Neural cell (in vitro differentiated cells): Measurements from ENCODE around the gene ORC6. TPM values are rescaled to one million over a fixed set of nuclear protein-coding genes. Genes with fewer than 3 reads are reported as not detected.

Experiments used
- H2AFZ ChIP-seq: fragments of 200-600, 300-800 bp; sonication (generic), shearing (Covaris generic); 2 replicates; pipeline ENCODE4 v1.6.0; 2014; ENCODE audit warnings: low read depth, mild to moderate bottlenecking, antibody characterized with exemption, low read length, moderate library complexity
- H3F3A ChIP-seq: fragments of 200-600 bp; shearing (Covaris generic); 2 replicates; pipeline ENCODE4 v1.6.1; 2016; ENCODE audit warnings: mild to moderate bottlenecking, moderate library complexity, mixed read lengths, antibody characterized with exemption, low read length; ENCODE audit not compliant: insufficient read depth, poor library complexity, severe bottlenecking
- H3K27ac ChIP-seq: fragments of 200-600, 300-800 bp; sonication (generic), shearing (Covaris generic); 2 replicates; pipeline ENCODE4 v1.5.1; 2014; ENCODE audit warnings: mild to moderate bottlenecking, low read length, moderate library complexity
- H3K27me3 ChIP-seq: fragments of 300-800, 200-600 bp; sonication (generic), shearing (Covaris generic); 2 replicates; pipeline ENCODE4 v1.6.0; 2014; ENCODE audit warnings: mild to moderate bottlenecking, low read depth, low read length, moderate library complexity; ENCODE audit not compliant: insufficient read depth
- H3K36me3 ChIP-seq: fragments of 300-800, 200-600 bp; sonication (generic), shearing (Covaris generic); 2 replicates; pipeline ENCODE4 v1.5.1; 2014; ENCODE audit warnings: mild to moderate bottlenecking, antibody characterized with exemption, low read length, moderate library complexity; ENCODE audit not compliant: insufficient read depth
- H3K4me2 ChIP-seq: fragments of 300-800, 200-600 bp; sonication (generic), shearing (Covaris generic); 2 replicates; pipeline ENCODE4 v1.6.0; 2014; ENCODE audit warnings: mild to moderate bottlenecking, low read length
- H3K4me3 ChIP-seq: fragments of 300-800, 200-600 bp; sonication (generic), shearing (Covaris generic); 2 replicates; pipeline ENCODE4 v1.5.1; 2014; ENCODE audit warnings: mild to moderate bottlenecking, low read length, moderate library complexity
- H3K79me2 ChIP-seq: fragments of 200-600 bp; shearing (Covaris generic); replicated peaks from 2 replicates; pipeline ENCODE4 v1.6.0; 2014; ENCODE audit warnings: mild to moderate bottlenecking, low read length, moderate library complexity; ENCODE audit not compliant: insufficient read depth
- H3K9ac ChIP-seq: fragments of 300-800, 200-600 bp; sonication (generic), shearing (Covaris generic); 2 replicates; pipeline ENCODE4 v1.6.1; 2016; ENCODE audit warnings: mild to moderate bottlenecking, low read length, mixed read lengths
- H3K9me2 ChIP-seq: fragments of 200-600 bp; shearing (Covaris generic); 2 replicates; pipeline ENCODE4 v1.6.1; 2016; ENCODE audit warnings: mild to moderate bottlenecking, low read length, mixed read lengths; ENCODE audit not compliant: insufficient read depth
- H3K9me3 ChIP-seq: fragments of 200-600, 300-800 bp; sonication (generic), shearing (Covaris generic); 2 replicates; pipeline ENCODE4 v1.6.1; 2016; ENCODE audit warnings: mild to moderate bottlenecking, mixed run types, low read length, moderate library complexity, mixed read lengths
- H4K20me1 ChIP-seq: fragments of 200-600 bp; shearing (Covaris generic); 2 replicates; pipeline ENCODE4 v1.6.1; 2016; ENCODE audit warnings: mild to moderate bottlenecking, mixed run types; ENCODE audit not compliant: insufficient read depth
- EP300 ChIP-seq: fragments of 450-650 bp; conservative IDR thresholded peaks from 2 replicates; pipeline ENCODE4 v1.6.1; 2014; ENCODE audit warnings: antibody characterized with exemption, mild to moderate bottlenecking, moderate library complexity; ENCODE audit not compliant: poor library complexity, severe bottlenecking
- EZH2 ChIP-seq: fragments of 200-600, 300-800 bp; shearing (Covaris generic), sonication (generic); IDR thresholded peaks from 2 replicates; pipeline ENCODE4 v1.6.1; 2014; ENCODE audit warnings: antibody characterized with exemption, low read length, borderline replicate concordance, mild to moderate bottlenecking; ENCODE audit not compliant: insufficient read depth, poor library complexity, severe bottlenecking
- MXI1 ChIP-seq: fragments of 450-650 bp; conservative IDR thresholded peaks from 2 replicates; pipeline ENCODE4 v1.6.1; 2014; ENCODE audit warnings: antibody characterized with exemption, mild to moderate bottlenecking; ENCODE audit not compliant: poor library complexity, severe bottlenecking
- POLR2AphosphoS5 ChIP-seq: IDR thresholded peaks from 2 replicates; pipeline ENCODE4 v1.6.1; 2012
- RAD21 ChIP-seq: fragments of 450-650 bp; conservative IDR thresholded peaks from 2 replicates; pipeline ENCODE4 v1.6.1; 2014; ENCODE audit warnings: antibody characterized with exemption, mild to moderate bottlenecking, moderate library complexity
- SMC3 ChIP-seq: fragments of 450-650 bp; conservative IDR thresholded peaks from 2 replicates; pipeline ENCODE4 v1.6.1; 2014; ENCODE audit warnings: antibody characterized with exemption, mild to moderate bottlenecking, moderate library complexity; ENCODE audit not compliant: poor library complexity
- TAF1 ChIP-seq: IDR thresholded peaks from 2 replicates; pipeline ENCODE4 v1.6.1; 2012; ENCODE audit warnings: low read depth
- polyA plus RNA-seq: library from polyadenylated mRNA; depleted of rRNA; stranded (reverse); fragments of >200 nt; gene quantifications from 2 replicates; pipeline ENCODE4 v1.2.3, GENCODE V29; 2014
- TF ChIP-seq, protein P1 (sequence below): fragments of 450-650 bp; IDR thresholded peaks from 2 replicates; pipeline ENCODE4 v1.5.1; 2014; ENCODE audit warnings: antibody characterized with exemption, mild to moderate bottlenecking, moderate library complexity; ENCODE audit not compliant: poor library complexity, severe bottlenecking
- TF ChIP-seq, protein P2 (sequence below): IDR thresholded peaks from 2 replicates; pipeline ENCODE4 v1.6.1; 2012; ENCODE audit warnings: borderline replicate concordance

ORC6 gene
- polyA plus RNA-seq, 1 donor from 2014 or later: 26.8 TPM

DNA sequence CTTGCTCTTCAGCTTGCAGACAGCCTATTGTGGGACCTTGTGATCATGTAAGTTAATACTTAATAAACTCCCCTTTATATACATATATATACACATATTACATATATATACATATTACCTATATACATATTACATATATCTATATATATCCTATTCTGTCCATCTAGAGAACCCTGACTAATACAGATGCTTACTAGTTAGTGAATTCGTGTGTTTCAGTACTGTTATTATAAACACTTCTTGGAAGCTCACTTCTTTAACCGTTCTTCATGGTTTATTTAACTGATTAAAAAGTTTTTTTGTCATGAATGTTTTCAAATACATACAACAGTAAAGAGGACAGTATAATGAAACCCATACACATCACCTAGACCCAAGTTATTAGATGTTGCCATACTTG is 12.6 kb downstream of the ORC6 start:
- H3K4me3 ChIP-seq: no peak overlapping the region
- H3K9ac ChIP-seq: no peak overlapping the region
- no peak for TF ChIP-seq RAD21
- no peak for TF ChIP-seq MXI1
- TF ChIP-seq, protein P1, sequence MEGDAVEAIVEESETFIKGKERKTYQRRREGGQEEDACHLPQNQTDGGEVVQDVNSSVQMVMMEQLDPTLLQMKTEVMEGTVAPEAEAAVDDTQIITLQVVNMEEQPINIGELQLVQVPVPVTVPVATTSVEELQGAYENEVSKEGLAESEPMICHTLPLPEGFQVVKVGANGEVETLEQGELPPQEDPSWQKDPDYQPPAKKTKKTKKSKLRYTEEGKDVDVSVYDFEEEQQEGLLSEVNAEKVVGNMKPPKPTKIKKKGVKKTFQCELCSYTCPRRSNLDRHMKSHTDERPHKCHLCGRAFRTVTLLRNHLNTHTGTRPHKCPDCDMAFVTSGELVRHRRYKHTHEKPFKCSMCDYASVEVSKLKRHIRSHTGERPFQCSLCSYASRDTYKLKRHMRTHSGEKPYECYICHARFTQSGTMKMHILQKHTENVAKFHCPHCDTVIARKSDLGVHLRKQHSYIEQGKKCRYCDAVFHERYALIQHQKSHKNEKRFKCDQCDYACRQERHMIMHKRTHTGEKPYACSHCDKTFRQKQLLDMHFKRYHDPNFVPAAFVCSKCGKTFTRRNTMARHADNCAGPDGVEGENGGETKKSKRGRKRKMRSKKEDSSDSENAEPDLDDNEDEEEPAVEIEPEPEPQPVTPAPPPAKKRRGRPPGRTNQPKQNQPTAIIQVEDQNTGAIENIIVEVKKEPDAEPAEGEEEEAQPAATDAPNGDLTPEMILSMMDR: no peak
- TF ChIP-seq SMC3: no peak
- TF ChIP-seq POLR2AphosphoS5: no peak
- TF ChIP-seq EP300: no peak
- no peak for TF ChIP-seq EZH2
- TF ChIP-seq, protein P2, sequence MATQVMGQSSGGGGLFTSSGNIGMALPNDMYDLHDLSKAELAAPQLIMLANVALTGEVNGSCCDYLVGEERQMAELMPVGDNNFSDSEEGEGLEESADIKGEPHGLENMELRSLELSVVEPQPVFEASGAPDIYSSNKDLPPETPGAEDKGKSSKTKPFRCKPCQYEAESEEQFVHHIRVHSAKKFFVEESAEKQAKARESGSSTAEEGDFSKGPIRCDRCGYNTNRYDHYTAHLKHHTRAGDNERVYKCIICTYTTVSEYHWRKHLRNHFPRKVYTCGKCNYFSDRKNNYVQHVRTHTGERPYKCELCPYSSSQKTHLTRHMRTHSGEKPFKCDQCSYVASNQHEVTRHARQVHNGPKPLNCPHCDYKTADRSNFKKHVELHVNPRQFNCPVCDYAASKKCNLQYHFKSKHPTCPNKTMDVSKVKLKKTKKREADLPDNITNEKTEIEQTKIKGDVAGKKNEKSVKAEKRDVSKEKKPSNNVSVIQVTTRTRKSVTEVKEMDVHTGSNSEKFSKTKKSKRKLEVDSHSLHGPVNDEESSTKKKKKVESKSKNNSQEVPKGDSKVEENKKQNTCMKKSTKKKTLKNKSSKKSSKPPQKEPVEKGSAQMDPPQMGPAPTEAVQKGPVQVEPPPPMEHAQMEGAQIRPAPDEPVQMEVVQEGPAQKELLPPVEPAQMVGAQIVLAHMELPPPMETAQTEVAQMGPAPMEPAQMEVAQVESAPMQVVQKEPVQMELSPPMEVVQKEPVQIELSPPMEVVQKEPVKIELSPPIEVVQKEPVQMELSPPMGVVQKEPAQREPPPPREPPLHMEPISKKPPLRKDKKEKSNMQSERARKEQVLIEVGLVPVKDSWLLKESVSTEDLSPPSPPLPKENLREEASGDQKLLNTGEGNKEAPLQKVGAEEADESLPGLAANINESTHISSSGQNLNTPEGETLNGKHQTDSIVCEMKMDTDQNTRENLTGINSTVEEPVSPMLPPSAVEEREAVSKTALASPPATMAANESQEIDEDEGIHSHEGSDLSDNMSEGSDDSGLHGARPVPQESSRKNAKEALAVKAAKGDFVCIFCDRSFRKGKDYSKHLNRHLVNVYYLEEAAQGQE: no peak
- H3K79me2 ChIP-seq: no peaks in the 10 kb centered on the region
- no peaks in the 10 kb centered on the region for H3K27me3 ChIP-seq
- H3K4me2 ChIP-seq: no peak overlapping the region
- H3K9me2 ChIP-seq: no peaks in the 10 kb centered on the region
- H3F3A ChIP-seq: no peaks in the 10 kb centered on the region
- H2AFZ ChIP-seq: no peak overlapping the region
- H3K36me3 ChIP-seq: no peaks in the 10 kb centered on the region
- H3K27ac ChIP-seq: no peak overlapping the region
- H3K9me3 ChIP-seq: no peaks in the 10 kb centered on the region
- H4K20me1 ChIP-seq: no peaks in the 10 kb centered on the region

DNA sequence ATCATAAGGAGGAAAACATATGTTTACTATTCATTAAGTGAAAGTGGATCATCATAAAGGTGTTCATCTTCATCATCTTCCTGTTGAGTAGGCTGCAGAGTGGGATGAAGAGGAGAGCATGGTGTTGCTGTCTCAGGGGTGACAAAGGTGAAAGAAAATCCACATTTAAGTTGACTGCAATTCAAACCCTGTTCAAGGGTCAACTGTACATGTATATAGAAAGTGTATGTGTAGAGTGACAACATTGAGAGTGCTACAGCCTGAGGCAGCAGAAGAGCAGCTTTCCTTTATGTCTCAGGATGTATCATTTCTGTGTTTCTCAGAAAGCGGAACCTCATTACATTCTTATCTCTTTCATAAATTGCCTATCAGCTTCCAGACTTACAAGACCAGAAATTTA is 17.2 kb downstream of the ORC6 start:
- no peaks in the 10 kb centered on the region for H3F3A ChIP-seq
- no peak overlapping the region for H3K4me3 ChIP-seq
- no peak overlapping the region for H3K27ac ChIP-seq
- no peaks in the 10 kb centered on the region for H3K9me3 ChIP-seq
- no peak overlapping the region for H3K4me2 ChIP-seq
- no peaks in the 10 kb centered on the region for H3K79me2 ChIP-seq
- no peaks in the 10 kb centered on the region for H4K20me1 ChIP-seq
- TF ChIP-seq RAD21 (no peak), EZH2 (no peak), MXI1 (no peak), SMC3 (no peak), POLR2AphosphoS5 (no peak), TAF1 (no peak), EP300 (no peak)
- TF ChIP-seq, protein P2: no peak
- H3K27me3 ChIP-seq: no peaks in the 10 kb centered on the region
- no peaks in the 10 kb centered on the region for H3K36me3 ChIP-seq
- no peak overlapping the region for H2AFZ ChIP-seq
- no peaks in the 10 kb centered on the region for H3K9me2 ChIP-seq
- H3K9ac ChIP-seq: no peak overlapping the region
